RWPE1 (cell line): ENCODE results near the gene LY6G6C.
"Not testable (repeated sequence)": the region's sequence is repeated elsewhere in the genome, so short reads cannot be mapped to it uniquely, and the experiment has no call there.

ENCODE experiments used
- CTCF ChIA-PET: fragments of 350-600 bp; sonication (Branson Sonifier 250); formaldehyde crosslinking; extraction: SDS; loops from one replicate; lab custom pipeline; 2021; lab: Yijun Ruan, JAX
- POLR2A ChIA-PET: fragments of 400-600 bp; formaldehyde crosslinking; extraction: SDS; loops from one replicate; lab custom pipeline; 2020; ENCODE audit warnings: antibody characterized with exemption; ENCODE audit not compliant: low non-redundant PET; lab: Yijun Ruan, JAX
- DNase-seq: peaks from one replicate; pipeline ENCODE4 v3.0.0; 2012; ENCODE audit warnings: low spot score
- H3K27ac ChIP-seq: fragments of 450-650 bp; 2 replicates; pipeline ENCODE4 v1.5.1; 2017
- CTCF ChIP-seq: fragments of 450-650 bp; conservative IDR thresholded peaks from 2 replicates; pipeline ENCODE4 v1.5.1; 2017; ENCODE audit warnings: low read depth, mild to moderate bottlenecking

The LY6G6C gene

GRCh38 chr6:31710523-31711219 is 10.9 kb downstream of the LY6G6C start:
- CTCF ChIA-PET = interaction anchor here (0.5 to 1.7 kb wide), 2 partner anchors 19 to 146 kb away, joined by 5 to 6 read pairs; no protein-coding TSS in a partner anchor
- POLR2A ChIA-PET = interaction anchor here (0.5 to 1.1 kb wide), 2 partner anchors 19 to 24 kb away, joined by 3 to 7 read pairs; partner anchors contain the start of gene DDAH2
- peak overlapping the region; percentile 84 for H3K27ac ChIP-seq
- no peak for DNase-seq
- no peak for TF ChIP-seq CTCF

- CTCF ChIA-PET = interaction anchor here (0.9 kb wide), 1 partner anchor 19 kb away, joined by 4 read pairs; no protein-coding TSS in a partner anchor
- 0 out of 2 replicates have a peak overlapping the region, but pooled peaks have one; percentile 84 for H3K27ac ChIP-seq
- POLR2A ChIA-PET, DNase-seq: not testable (repeated sequence)
Measured at GRCh38 chr6:31709157-31709556, 12.4 kb downstream of the LY6G6C start.

GRCh38 chr6:31708224-31708623 is 13.3 kb downstream of the LY6G6C start:
- no peak overlapping the region for H3K27ac ChIP-seq
- no peak for DNase-seq
- TF ChIP-seq CTCF = no peak
- CTCF ChIA-PET = no interaction called here
- POLR2A ChIA-PET = no interaction called here

GRCh38 chr6:31707701-31708100 is 13.8 kb downstream of the LY6G6C start:
- TF ChIP-seq CTCF = no peak

GRCh38 chr6:31706599-31706998 is 14.9 kb downstream of the LY6G6C start, which contains the start of gene LY6G6F:
TSS of gene LY6G6F (plus strand) at chr6:31706866. CDS start at chr6:31706907, 41 bp downstream.
- no peak for TF ChIP-seq CTCF
- H3K27ac ChIP-seq = no peak within 1 kb of the TSS
- POLR2A ChIA-PET = no interaction called here
- DNase-seq = no peak
- CTCF ChIA-PET = interaction anchor here (1.0 kb wide), 1 partner anchor 23 kb away, joined by 3 read pairs; no protein-coding TSS in a partner anchor

More at GRCh38 chr6:31707701-31708100, 13.8 kb downstream of the LY6G6C start:
- no peak for DNase-seq
- CTCF ChIA-PET = no interaction called here
- POLR2A ChIA-PET = interaction anchor here (0.6 kb wide), 1 partner anchor 127 kb away, joined by 4 read pairs; no protein-coding TSS in a partner anchor
- H3K27ac ChIP-seq = no peak overlapping the region

- TF ChIP-seq CTCF = no peak
- ChIA-PET POLR2A (no interaction called here), CTCF (interaction anchor here (1.0 kb wide), 1 partner anchor 24 kb away, joined by 3 read pairs; no protein-coding TSS in a partner anchor)
- no peak for DNase-seq
- H3K27ac ChIP-seq = no peak overlapping the region
Measured at GRCh38 chr6:31705931-31706330, 15.6 kb downstream of the LY6G6C start.
